Calu3 (cell line): Measurements from ENCODE around the gene GTF2A1. TPM values are rescaled to one million over a fixed set of nuclear protein-coding genes. Genes with fewer than 3 reads are reported as not detected.

ENCODE experiments used
- BruUV-seq: library from RNA; stranded (reverse); fragments of 400-500 nt; replicated peaks from 2 replicates; lab custom pipeline; 2021; lab: Mats Ljungman, UMichigan
- CTCF ChIA-PET: fragments of 300-600 bp; sonication (Branson Sonifier 250); formaldehyde crosslinking; loops from one replicate; lab custom pipeline; 2022; ENCODE audit warnings: antibody characterized with exemption; lab: Charles Lee
- DNase-seq: peaks from one replicate; pipeline ENCODE4 v3.0.0; 2022
- H3K27ac Mint-ChIP-seq: one replicate; pipeline ENCODE4 v1.8.0; 2022; ENCODE audit warnings: mixed read lengths; ENCODE audit not compliant: unreplicated experiment
- H3K27me3 Mint-ChIP-seq: one replicate; pipeline ENCODE4 v1.8.0; 2022; ENCODE audit warnings: mixed read lengths; ENCODE audit not compliant: unreplicated experiment
- H3K36me3 Mint-ChIP-seq: one replicate; pipeline ENCODE4 v1.8.0; 2022; ENCODE audit warnings: mild to moderate bottlenecking, moderate library complexity, mixed read lengths; ENCODE audit not compliant: insufficient read depth, unreplicated experiment
- H3K4me1 Mint-ChIP-seq: one replicate; pipeline ENCODE4 v1.8.0; 2022; ENCODE audit warnings: mild to moderate bottlenecking, low read depth, mixed read lengths; ENCODE audit not compliant: unreplicated experiment
- H3K4me3 Mint-ChIP-seq: one replicate; pipeline ENCODE4 v1.8.0; 2022; ENCODE audit warnings: mild to moderate bottlenecking, low read depth, moderate library complexity, mixed read lengths; ENCODE audit not compliant: unreplicated experiment
- H3K9me3 Mint-ChIP-seq: one replicate; pipeline ENCODE4 v1.8.0; 2022; ENCODE audit warnings: low read depth, mixed read lengths; ENCODE audit not compliant: unreplicated experiment
- CTCF ChIP-seq: fragments of 200-600 bp; IDR thresholded peaks from one replicate; pipeline ENCODE4 v1.8.0; 2022; ENCODE audit warnings: antibody characterized with exemption; ENCODE audit not compliant: unreplicated experiment
- intact Hi-C: fragments of 100-400 bp; cut with micrococcal nuclease; formaldehyde crosslinking; loops from one replicate; pipeline ENCODE4 v1.10.0; 2022; ENCODE audit not compliant: unreplicated experiment
- total RNA-seq: library from RNA; stranded (reverse); gene quantifications from 2 replicates; pipeline ENCODE4 v1.2.3, GENCODE V29; 2022

The GTF2A1 gene
- total RNA-seq, 1 experiment from 2014 or later: 45.6 TPM

- Mint-ChIP-seq H3K4me1 (no peaks in the 10 kb centered on the region), H3K27ac (no peak overlapping the region), H3K27me3 (peaks cover 12% of the 10 kb centered on the region), H3K4me3 (no peak overlapping the region), H3K9me3 (peaks cover 3% of the 10 kb centered on the region), H3K36me3 (no peaks in the 10 kb centered on the region)
- no TSS peak for BruUV-seq
- no peak for TF ChIP-seq CTCF
- intact Hi-C loops: no loop called here
- no peak for DNase-seq
- CTCF ChIA-PET: no interaction called here
Observed at GRCh38 chr14:81125536-81125935, 95.2 kb downstream of the GTF2A1 start.

Other genes with a start within 250 kb of the GTF2A1 start
- gene STON2, start 179.4 kb upstream of the GTF2A1 start, total RNA-seq: 28.2 and 39.3 TPM in 2 replicates